Measurements from ENCODE around the gene SHTN1. TPM values are rescaled to one million over a fixed set of nuclear protein-coding genes. Genes with fewer than 3 reads are reported as not detected.
A peak's percentile ranks its signal among the peaks of the same experiment; 100 is the strongest.

Gene SHTN1
- 27.5 TPM for polyA plus RNA-seq (ENCODE audit: insufficient read length)
- long read RNA-seq, donor 1, full-length matches to known transcripts = 2 of 2 reads
- long read RNA-seq, donor 1, partial matches to known transcripts = 0 of 2 reads
- long read RNA-seq, donor 1, other reads (novel, unspliced or antisense) = 0 of 2 reads
- long read RNA-seq, donor 2, full-length matches to known transcripts = 1 of 1 reads
- long read RNA-seq, donor 2, partial matches to known transcripts = 0 of 1 reads
- long read RNA-seq, donor 2, other reads (novel, unspliced or antisense) = 0 of 1 reads
- long read RNA-seq, donor 3, full-length matches to known transcripts = 3 of 3 reads
- long read RNA-seq, donor 3, partial matches to known transcripts = 0 of 3 reads
- long read RNA-seq, donor 3, other reads (novel, unspliced or antisense) = 0 of 3 reads
- long read RNA-seq, donor 4 = 0 reads
- long read RNA-seq, donor 5, full-length matches to known transcripts = 3 of 3 reads
- long read RNA-seq, donor 5, partial matches to known transcripts = 0 of 3 reads
- long read RNA-seq, donor 5, other reads (novel, unspliced or antisense) = 0 of 3 reads
- long read RNA-seq, donor 6 = 0 reads
- long read RNA-seq, donor 7, full-length matches to known transcripts = 1 of 11 reads
- long read RNA-seq, donor 7, partial matches to known transcripts = 10 of 11 reads
- long read RNA-seq, donor 7, other reads (novel, unspliced or antisense) = 0 of 11 reads
- long read RNA-seq, donor 8, full-length matches to known transcripts = 2 of 2 reads
- long read RNA-seq, donor 8, partial matches to known transcripts = 0 of 2 reads
- long read RNA-seq, donor 8, other reads (novel, unspliced or antisense) = 0 of 2 reads

GRCh38 chr10:117005026-117005526 lies at the start of gene SHTN1:
SHTN1 (minus strand) TSS chr10:117005187; CDS start chr10:117005079, 108 bp downstream.
- DNase-seq = peak; percentile 41

- DNase-seq = no peak
Observed at GRCh38 chr10:117053482-117053881, 48.5 kb upstream of the SHTN1 start.

GRCh38 chr10:117047947-117048346 lies 43.0 kb upstream of the SHTN1 start:
- no peak for DNase-seq

- DNase-seq = no peak
Observed at GRCh38 chr10:117016266-117016665, 11.3 kb upstream of the SHTN1 start.

GRCh38 chr10:117014835-117015234 lies 9.8 kb upstream of the SHTN1 start:
- DNase-seq = no peak

- no peak for DNase-seq
Observed at GRCh38 chr10:117007080-117007479, 2.1 kb upstream of the SHTN1 start.

GRCh38 chr10:117005527-117006055 lies 604 bp upstream of the SHTN1 start:
- DNase-seq = peak; percentile 45

- DNase-seq = peak; percentile 29
Observed at GRCh38 chr10:117004227-117005025, 561 bp downstream of the SHTN1 start.

- DNase-seq = no peak
Observed at GRCh38 chr10:117003336-117003735, 1.7 kb downstream of the SHTN1 start.

- no peak for DNase-seq
Observed at GRCh38 chr10:117002206-117002605, 2.8 kb downstream of the SHTN1 start.

GRCh38 chr10:117001144-117001543 lies 3.8 kb downstream of the SHTN1 start:
- no peak for DNase-seq

GRCh38 chr10:117000580-117000979 lies 4.4 kb downstream of the SHTN1 start:
- no peak for DNase-seq

GRCh38 chr10:116998172-116998571 lies 6.8 kb downstream of the SHTN1 start:
- DNase-seq = no peak

- no peak for DNase-seq
Observed at GRCh38 chr10:116997015-116997414, 8.0 kb downstream of the SHTN1 start.

GRCh38 chr10:116995648-116996047 lies 9.3 kb downstream of the SHTN1 start:
- no peak for DNase-seq

- no peak for DNase-seq
Observed at GRCh38 chr10:116994113-116994890, 10.7 kb downstream of the SHTN1 start.

- no peak for DNase-seq
Observed at GRCh38 chr10:116993610-116994009, 11.4 kb downstream of the SHTN1 start.

GRCh38 chr10:116992183-116992582 lies 12.8 kb downstream of the SHTN1 start:
- no peak for DNase-seq

- no peak for DNase-seq
Observed at GRCh38 chr10:116990276-116990800, 14.6 kb downstream of the SHTN1 start.

GRCh38 chr10:116989439-116989838 lies 15.5 kb downstream of the SHTN1 start:
- no peak for DNase-seq

GRCh38 chr10:116988311-116988710 lies 16.7 kb downstream of the SHTN1 start:
- DNase-seq = no peak

Data from left kidney (tissue), 8 donors.